Psoas muscle (tissue), 8 donors: Measurements from ENCODE around the gene KLF13. TPM values are rescaled to one million over a fixed set of nuclear protein-coding genes. Genes with fewer than 3 reads are reported as not detected.

Experiments used
- ATAC-seq, 4 donors: fragments of 200-7000 bp; cut with Tn5 transposase; one replicate each; pipeline ENCODE4 v1.9.1; 2020; ENCODE audit warnings: moderate library complexity in 3 of 4, mild to moderate bottlenecking in 2 of 4
- DNase-seq, 2 donors: peaks; one replicate each; pipeline ENCODE4 v3.0.0-alpha.2; 2020
- H3K27ac ChIP-seq: fragments of 200-600 bp; one replicate; pipeline ENCODE4 v1.8.0; 2022
- H3K27me3 ChIP-seq, 3 donors: fragments of 200-600 bp in 1 of 3; one replicate each; pipeline versions ENCODE4 v1.6.1 to v1.8.0; 2013 to 2022; ENCODE audit warnings: low read length in 2 of 3, mild to moderate bottlenecking in 2 of 3, moderate library complexity in 1 of 3; ENCODE audit not compliant: insufficient read depth in 3 of 3
- H3K36me3 ChIP-seq, 2 donors: fragments of 200-600 bp in 1 of 2; one replicate each; pipeline versions ENCODE4 v1.6.1 to v1.8.0; 2013 to 2022; ENCODE audit warnings: low read depth in 1 of 2, mild to moderate bottlenecking in 1 of 2, moderate library complexity in 1 of 2; ENCODE audit not compliant: insufficient read depth in 1 of 2
- H3K4me1 ChIP-seq: fragments of 200-600 bp; one replicate; pipeline ENCODE4 v1.8.0; 2022
- H3K4me3 ChIP-seq: fragments of 200-600 bp; one replicate; pipeline ENCODE4 v1.8.0; 2022; ENCODE audit warnings: mild to moderate bottlenecking
- H3K9me3 ChIP-seq: fragments of 200-600 bp; one replicate; pipeline ENCODE4 v1.8.0; 2022
- WGBS, 3 donors: extraction: QIAGEN DNeasy Blood & Tissue Kit; methylation state at CpG; one replicate each; pipeline versions ENCODE4 v1.1.6 to v1.1.7; 2013; 5-methylcytosine and 5-hydroxymethylcytosine counted together
- intact Hi-C, 2 donors: fragments of 100-400 bp; cut with DNase I; formaldehyde crosslinking; loops; one replicate each; pipeline versions ENCODE4 v1.11.0 to v1.14.2; 2022
- polyA plus RNA-seq, 3 donors: library from polyadenylated mRNA; stranded (reverse); fragments of 200-250 nt; gene quantifications; one replicate each; pipeline ENCODE4 v1.2.3, GENCODE V29; 2013
- total RNA-seq, 4 donors: library from RNA; stranded (reverse); fragmentation: NEBNext Ultra II Directional in 2 of 4; extraction: Animal tissue kit (Norgen Biotek cat#: 25700) in 2 of 4; gene quantifications; one replicate each; pipeline versions ENCODE4 v1.2.1 to v1.2.4, GENCODE V29; 2021 to 2023
- TF ChIP-seq, protein P1 (sequence below): fragments of 200-600 bp; IDR thresholded peaks from one replicate; pipeline ENCODE4 v1.8.0; 2022; ENCODE audit warnings: antibody characterized with exemption
- donor health status: healthy with polysubstance abuse.
- donor health status: DM: no; HTN: no; CAD: no; lungs with moderate emphysema.
- donor health status: Bipolar disorder and iron deficiency.
- donor health status: healthy.
- donor health status: DM: yes; HTN: yes; CAD: no.
- donor health status: DM: no; HTN: no; CAD: no.
- donor health status: DM: no; HTN: no; CAD: no.
- donor health status: DM: yes; HTN: yes; CAD: no.

Gene KLF13
- total and polyA plus RNA-seq, 7 donors: 11.9 to 45.6 (median 24.5) TPM

DNA sequence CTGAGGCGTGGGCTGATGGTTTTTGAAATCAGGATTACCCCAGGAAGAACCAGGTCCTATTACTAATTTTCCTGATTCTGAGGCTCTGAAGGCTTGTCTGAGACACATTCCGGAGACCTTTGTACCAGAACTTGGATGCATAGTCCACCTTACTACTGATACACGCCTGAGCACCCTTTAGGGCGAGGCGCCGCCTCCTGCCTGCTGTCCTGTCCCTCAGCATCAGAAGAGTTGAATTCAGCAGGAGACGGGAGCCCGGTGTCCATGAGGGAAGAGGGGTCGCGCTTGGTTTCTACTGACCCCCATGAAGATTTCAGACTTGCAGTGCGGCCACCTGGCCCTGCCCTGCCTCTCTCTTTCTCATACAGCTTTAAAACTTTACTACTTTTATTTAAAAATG is 49.9 kb downstream of the KLF13 start:
- peaks cover 23% of the 10 kb centered on the region for H3K4me1 ChIP-seq
- DNase-seq (no peak), ATAC-seq (no peak)
- H3K27me3 ChIP-seq: no peaks in the 10 kb centered on the region
- no peak overlapping the region for H3K27ac ChIP-seq
- 85 to 91% (median 89%) methylated on average over 11 of the region's 11 CpGs for WGBS, 3 donors
- H3K9me3 ChIP-seq: peaks cover 4% of the 10 kb centered on the region
- no peak overlapping the region for H3K4me3 ChIP-seq
- TF ChIP-seq, protein P1, sequence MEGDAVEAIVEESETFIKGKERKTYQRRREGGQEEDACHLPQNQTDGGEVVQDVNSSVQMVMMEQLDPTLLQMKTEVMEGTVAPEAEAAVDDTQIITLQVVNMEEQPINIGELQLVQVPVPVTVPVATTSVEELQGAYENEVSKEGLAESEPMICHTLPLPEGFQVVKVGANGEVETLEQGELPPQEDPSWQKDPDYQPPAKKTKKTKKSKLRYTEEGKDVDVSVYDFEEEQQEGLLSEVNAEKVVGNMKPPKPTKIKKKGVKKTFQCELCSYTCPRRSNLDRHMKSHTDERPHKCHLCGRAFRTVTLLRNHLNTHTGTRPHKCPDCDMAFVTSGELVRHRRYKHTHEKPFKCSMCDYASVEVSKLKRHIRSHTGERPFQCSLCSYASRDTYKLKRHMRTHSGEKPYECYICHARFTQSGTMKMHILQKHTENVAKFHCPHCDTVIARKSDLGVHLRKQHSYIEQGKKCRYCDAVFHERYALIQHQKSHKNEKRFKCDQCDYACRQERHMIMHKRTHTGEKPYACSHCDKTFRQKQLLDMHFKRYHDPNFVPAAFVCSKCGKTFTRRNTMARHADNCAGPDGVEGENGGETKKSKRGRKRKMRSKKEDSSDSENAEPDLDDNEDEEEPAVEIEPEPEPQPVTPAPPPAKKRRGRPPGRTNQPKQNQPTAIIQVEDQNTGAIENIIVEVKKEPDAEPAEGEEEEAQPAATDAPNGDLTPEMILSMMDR: no peak
- H3K36me3 ChIP-seq: peaks cover 0 to 34% of the 10 kb centered on the region in 2 donors
- intact Hi-C loops: loop anchor here in 1 of 2 donors (10.0 kb wide), 1 partner anchor 108 kb away; no protein-coding TSS in a partner anchor

DNA sequence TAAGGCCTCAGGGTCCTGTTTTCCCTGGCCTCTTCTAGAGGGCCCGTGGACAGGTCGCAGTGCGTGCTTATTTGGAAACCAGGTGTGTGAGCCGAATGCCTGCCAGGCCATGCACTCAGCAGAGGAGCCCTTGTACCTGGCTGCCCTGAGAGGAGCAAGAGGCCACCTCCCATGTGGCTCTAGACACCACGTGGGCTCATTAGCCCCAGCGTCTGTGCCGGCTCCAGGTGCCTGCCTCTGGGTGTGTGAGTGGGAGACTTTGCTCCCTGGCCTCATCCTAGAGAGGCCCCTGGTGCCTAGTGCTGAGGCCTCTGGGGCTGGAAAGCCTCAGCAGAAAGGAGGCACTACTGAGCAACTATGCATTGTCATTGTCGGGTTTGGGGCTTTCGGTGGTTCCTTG is 50.4 kb downstream of the KLF13 start:
- ATAC-seq (no peak), DNase-seq (no peak)
- intact Hi-C loops: loop anchor here in 1 of 2 donors (10.0 kb wide), 1 partner anchor 108 kb away; no protein-coding TSS in a partner anchor
- TF ChIP-seq, protein P1: no peak
- no peak overlapping the region for H3K27ac ChIP-seq
- peaks cover 4% of the 10 kb centered on the region for H3K9me3 ChIP-seq
- H3K27me3 ChIP-seq: no peaks in the 10 kb centered on the region
- H3K4me3 ChIP-seq: no peak overlapping the region
- peaks cover 25% of the 10 kb centered on the region for H3K4me1 ChIP-seq
- WGBS, 3 donors: 68 to 73% (median 72%) methylated on average over 9 of the region's 9 CpGs
- peaks cover 0 to 34% of the 10 kb centered on the region in 2 donors for H3K36me3 ChIP-seq

DNA sequence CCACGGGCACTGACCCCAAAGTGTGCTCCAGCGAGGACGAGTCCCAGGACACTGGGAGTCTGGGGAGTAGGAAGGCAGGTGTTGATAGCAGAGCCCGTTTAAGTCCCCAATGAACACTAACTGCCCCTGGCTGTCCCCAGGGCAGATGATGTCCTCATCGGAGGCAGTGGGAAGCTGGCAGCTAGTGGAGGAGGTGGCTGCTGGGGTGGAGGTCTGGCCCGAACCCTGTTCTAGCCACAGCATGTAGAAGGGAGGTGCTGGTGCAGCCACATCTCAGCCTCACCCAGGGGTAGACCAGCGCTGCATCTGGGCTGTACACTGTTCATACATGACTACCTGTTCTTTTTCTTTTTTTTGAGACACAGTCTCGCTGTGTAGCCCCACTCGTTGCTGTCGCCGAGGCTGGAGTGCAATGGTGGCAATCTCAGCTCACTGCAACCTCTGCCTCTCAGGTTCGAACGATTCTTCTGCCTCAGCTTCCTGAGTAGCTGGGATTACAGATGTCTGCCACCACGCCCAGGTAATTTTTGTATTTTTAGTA is 51.8 kb downstream of the KLF13 start:
- peak overlapping the region; percentile 38 for H3K27ac ChIP-seq
- H3K36me3 ChIP-seq: peaks cover 0 to 20% of the 10 kb centered on the region in 2 donors
- no peaks in the 10 kb centered on the region for H3K27me3 ChIP-seq
- DNase-seq: no peak
- peaks cover 22% of the 10 kb centered on the region for H3K4me1 ChIP-seq
- ATAC-seq: no peak
- H3K4me3 ChIP-seq: no peak overlapping the region
- 82 to 86% (median 85%) methylated on average over 14 of the region's 14 CpGs for WGBS, 3 donors
- intact Hi-C loops: loop anchor here in 1 of 2 donors (10.0 kb wide), 1 partner anchor 106 kb away; no protein-coding TSS in a partner anchor
- TF ChIP-seq, protein P1: no peak
- peaks cover 4% of the 10 kb centered on the region for H3K9me3 ChIP-seq

DNA sequence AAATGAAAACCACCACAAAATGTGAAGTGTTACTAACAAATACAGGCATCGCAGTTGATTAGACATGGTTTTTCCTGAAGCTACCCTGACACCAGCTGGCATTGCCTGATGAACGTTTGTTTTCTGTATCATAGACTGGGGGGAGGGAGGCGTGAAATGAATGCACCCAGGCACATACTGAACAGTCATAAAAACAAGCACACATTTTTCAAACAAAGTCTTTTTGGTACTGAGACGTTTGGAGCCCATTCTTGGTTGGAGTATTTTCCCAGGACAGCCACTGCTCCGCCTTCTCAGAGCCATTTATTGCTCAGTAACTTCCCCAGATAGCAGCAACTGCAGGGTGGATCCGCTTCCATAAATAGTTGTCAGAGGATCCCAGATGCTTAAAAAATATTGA is 52.4 kb downstream of the KLF13 start:
- TF ChIP-seq, protein P1: no peak
- Histone ChIP-seq H3K9me3 (peaks cover 4% of the 10 kb centered on the region), H3K4me1 (peaks cover 22% of the 10 kb centered on the region), H3K27ac (peak overlapping the region; percentile 38), H3K4me3 (no peak overlapping the region), H3K27me3 (no peaks in the 10 kb centered on the region), H3K36me3 (peaks cover 0 to 13% of the 10 kb centered on the region in 2 donors)
- ATAC-seq (peak in 1 of 4 donors; percentile 14), DNase-seq (no peak)
- intact Hi-C loops: loop anchor here in 1 of 2 donors (10.0 kb wide), 1 partner anchor 106 kb away; no protein-coding TSS in a partner anchor
- 45 to 61% (median 52%) methylated on average over 6 of the region's 6 CpGs for WGBS, 3 donors
